ENCODE results near the gene MTERF4.

The MTERF4 gene

DNA sequence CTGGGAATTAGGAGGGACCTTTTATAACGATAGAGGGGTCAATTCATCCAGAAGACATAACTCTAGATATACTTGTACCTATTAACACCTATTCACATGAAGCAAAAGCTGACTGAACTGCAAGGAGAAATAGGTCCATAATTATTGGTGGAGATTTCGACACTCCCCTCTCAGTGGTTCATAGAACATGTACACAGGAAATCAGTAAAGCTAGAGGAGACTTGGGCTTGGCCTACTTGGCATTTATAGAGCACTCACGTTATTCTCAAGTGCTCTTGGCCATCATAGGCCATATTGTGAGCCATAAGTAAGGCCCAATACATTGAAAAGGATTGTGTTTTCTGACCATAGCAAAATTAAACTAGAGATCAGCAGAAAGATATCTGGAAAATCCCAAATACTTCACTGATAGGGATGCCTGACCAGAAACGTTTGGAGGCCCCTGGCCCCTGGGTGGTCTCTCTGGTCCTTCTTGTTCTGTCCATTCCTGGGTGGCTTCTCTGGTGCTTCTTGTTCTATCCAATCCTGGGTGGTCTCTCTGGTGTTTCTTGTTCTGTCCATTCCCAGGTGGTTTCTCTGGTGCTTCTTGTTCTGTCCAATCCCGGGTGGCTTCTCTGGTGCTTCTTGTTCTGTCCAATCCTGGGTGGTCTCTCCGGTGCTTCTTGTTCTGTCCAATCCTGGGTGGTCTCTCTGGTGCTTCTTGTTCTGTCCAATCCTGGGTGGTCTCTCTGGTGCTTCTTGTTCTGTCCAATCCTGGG is 54.7 kb downstream of the MTERF4 start:
- DNase-seq = no peak
